Measurements from ENCODE around the gene EOGT. TPM values are rescaled to one million over a fixed set of nuclear protein-coding genes. Genes with fewer than 3 reads are reported as not detected.

EOGT gene
- total and polyA plus RNA-seq, 10 of the 15 experiments (the other 5 are each of a cell fraction or from before 2014, with no cell fraction given): 3.5 to 16.5 (median 8.3) TPM

GRCh38 chr3:68958932-68959331 lies 54.6 kb downstream of the EOGT start:
- peaks cover 0 to 4% of the 10 kb centered on the region in 2 experiments; a peak in 1 of 4 replicates for H3K27me3 ChIP-seq (replicated peaks in 1 of 2; ENCODE audit: control insufficient read depth in 2 of 2, insufficient read depth in 2 of 2, low read length in 1 of 2)
- intact Hi-C loops (cut with micrococcal nuclease; ENCODE audit: unreplicated experiment) (no loop called here), in situ Hi-C loops (cut with MboI) (no loop called here)
- no peaks in the 10 kb centered on the region for H3K4me1 ChIP-seq (ENCODE audit: control insufficient read depth, insufficient read depth, low read length)
- no peak overlapping the region for H3K9ac ChIP-seq (ENCODE audit: control insufficient read depth, insufficient read depth, low read length)
- TF ChIP-seq, protein P1, sequence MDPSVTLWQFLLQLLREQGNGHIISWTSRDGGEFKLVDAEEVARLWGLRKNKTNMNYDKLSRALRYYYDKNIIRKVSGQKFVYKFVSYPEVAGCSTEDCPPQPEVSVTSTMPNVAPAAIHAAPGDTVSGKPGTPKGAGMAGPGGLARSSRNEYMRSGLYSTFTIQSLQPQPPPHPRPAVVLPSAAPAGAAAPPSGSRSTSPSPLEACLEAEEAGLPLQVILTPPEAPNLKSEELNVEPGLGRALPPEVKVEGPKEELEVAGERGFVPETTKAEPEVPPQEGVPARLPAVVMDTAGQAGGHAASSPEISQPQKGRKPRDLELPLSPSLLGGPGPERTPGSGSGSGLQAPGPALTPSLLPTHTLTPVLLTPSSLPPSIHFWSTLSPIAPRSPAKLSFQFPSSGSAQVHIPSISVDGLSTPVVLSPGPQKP (IDR thresholded peaks at IDR 0.05; ENCODE audit: low read depth, low read length): no peak
- TF ChIP-seq SMC3 (IDR thresholded peaks at IDR 0.05; ENCODE audit: borderline replicate concordance, low read length): no peak
- RAD21 ChIA-PET (ENCODE audit: unreplicated experiment): no interaction called here
- no peak overlapping the region for H3K4me3 ChIP-seq
- DNase-seq (ENCODE audit: low read depth, low spot score) (no peak), ATAC-seq (no peak), FAIRE-seq (no peak)
- SMC1A ChIA-PET (ENCODE audit: uncharacterized antibody, unreplicated experiment): no interaction called here
- H3K4me2 ChIP-seq (ENCODE audit: control insufficient read depth, insufficient read depth): no peak overlapping the region
- no peaks in the 10 kb centered on the region for H4K20me1 ChIP-seq (ENCODE audit: control insufficient read depth, insufficient read depth)
- no peak overlapping the region for H2AFZ ChIP-seq (ENCODE audit: control insufficient read depth, low read depth, low read length)
- no peaks in the 10 kb centered on the region for H3K9me3 ChIP-seq (replicated peaks; ENCODE audit: control insufficient read depth, insufficient read depth, low read length)
- CTCF ChIA-PET: no interaction called here
- no peaks in the 10 kb centered on the region for H3K36me3 ChIP-seq (ENCODE audit: control insufficient read depth in 2 of 2, insufficient read depth in 2 of 2, low read length in 1 of 2)
- H3K27ac ChIP-seq (ENCODE audit: control insufficient read depth, insufficient read depth): no peak overlapping the region
- WGBS (ENCODE audit: insufficient coverage, insufficient replicate concordance, low lambda C conversion rate, missing lambda C conversion rate): 14% methylated on average over 3 of the region's 3 CpGs
- POLR2A ChIA-PET: no interaction called here
- BruUV-seq (replicated peaks): no TSS peak
- no peaks in the 10 kb centered on the region for H3K79me2 ChIP-seq (ENCODE audit: control insufficient read depth, insufficient read depth, low read length)

- ChIA-PET POLR2A (no interaction called here), SMC1A (ENCODE audit: uncharacterized antibody, unreplicated experiment) (no interaction called here), RAD21 (ENCODE audit: unreplicated experiment) (no interaction called here), CTCF (no interaction called here)
- Histone ChIP-seq H2AFZ (ENCODE audit: control insufficient read depth, low read depth, low read length) (no peak overlapping the region), H3K9me3 (replicated peaks; ENCODE audit: control insufficient read depth, insufficient read depth, low read length) (no peaks in the 10 kb centered on the region), H3K27me3 (replicated peaks in 1 of 2; ENCODE audit: control insufficient read depth in 2 of 2, insufficient read depth in 2 of 2, low read length in 1 of 2) (peaks cover 0 to 4% of the 10 kb centered on the region in 2 experiments; a peak in 1 of 4 replicates), H3K4me2 (ENCODE audit: control insufficient read depth, insufficient read depth) (no peak overlapping the region), H3K79me2 (ENCODE audit: control insufficient read depth, insufficient read depth, low read length) (no peaks in the 10 kb centered on the region), H4K20me1 (ENCODE audit: control insufficient read depth, insufficient read depth) (no peaks in the 10 kb centered on the region), H3K36me3 (ENCODE audit: control insufficient read depth in 2 of 2, insufficient read depth in 2 of 2, low read length in 1 of 2) (no peaks in the 10 kb centered on the region), H3K9ac (ENCODE audit: control insufficient read depth, insufficient read depth, low read length) (no peak overlapping the region), H3K4me1 (ENCODE audit: control insufficient read depth, insufficient read depth, low read length) (no peaks in the 10 kb centered on the region), H3K4me3 (no peak overlapping the region), H3K27ac (ENCODE audit: control insufficient read depth, insufficient read depth) (no peak overlapping the region)
- ATAC-seq (no peak), DNase-seq (ENCODE audit: low read depth, low spot score) (no peak), FAIRE-seq (no peak)
- 25% methylated on average over 3 of the region's 3 CpGs for WGBS (ENCODE audit: insufficient coverage, insufficient replicate concordance, low lambda C conversion rate, missing lambda C conversion rate)
- in situ Hi-C loops (cut with MboI) (no loop called here), intact Hi-C loops (cut with micrococcal nuclease; ENCODE audit: unreplicated experiment) (no loop called here)
- no TSS peak for BruUV-seq (replicated peaks)
- TF ChIP-seq ZNF207 (IDR thresholded peaks at IDR 0.05; ENCODE audit: borderline replicate concordance): no peak
- no peak for TF ChIP-seq ATF7 (IDR thresholded peaks at IDR 0.05; ENCODE audit: low read depth)
- TF ChIP-seq WRNIP1 (IDR thresholded peaks at IDR 0.05; ENCODE audit: borderline replicate concordance, low read depth, low read length): no peak
- no peak for TF ChIP-seq SPI1 (IDR thresholded peaks at IDR 0.05; ENCODE audit: borderline replicate concordance, insufficient read depth, low read depth, low read length)
- TF ChIP-seq HCFC1 (IDR thresholded peaks at IDR 0.05; ENCODE audit: low read length): no peak
- no peak for TF ChIP-seq RAD51 (IDR thresholded peaks at IDR 0.05)
- no peak for TF ChIP-seq IKZF2 (IDR thresholded peaks at IDR 0.05)
- no peak for TF ChIP-seq FOXM1 (IDR thresholded peaks at IDR 0.05; ENCODE audit: low read depth, low read length)
- no peak for TF ChIP-seq EGR1 (IDR thresholded peaks at IDR 0.05; ENCODE audit: borderline replicate concordance in 1 of 2, low read depth in 2 of 2, low read length in 2 of 2)
- TF ChIP-seq, protein P2, sequence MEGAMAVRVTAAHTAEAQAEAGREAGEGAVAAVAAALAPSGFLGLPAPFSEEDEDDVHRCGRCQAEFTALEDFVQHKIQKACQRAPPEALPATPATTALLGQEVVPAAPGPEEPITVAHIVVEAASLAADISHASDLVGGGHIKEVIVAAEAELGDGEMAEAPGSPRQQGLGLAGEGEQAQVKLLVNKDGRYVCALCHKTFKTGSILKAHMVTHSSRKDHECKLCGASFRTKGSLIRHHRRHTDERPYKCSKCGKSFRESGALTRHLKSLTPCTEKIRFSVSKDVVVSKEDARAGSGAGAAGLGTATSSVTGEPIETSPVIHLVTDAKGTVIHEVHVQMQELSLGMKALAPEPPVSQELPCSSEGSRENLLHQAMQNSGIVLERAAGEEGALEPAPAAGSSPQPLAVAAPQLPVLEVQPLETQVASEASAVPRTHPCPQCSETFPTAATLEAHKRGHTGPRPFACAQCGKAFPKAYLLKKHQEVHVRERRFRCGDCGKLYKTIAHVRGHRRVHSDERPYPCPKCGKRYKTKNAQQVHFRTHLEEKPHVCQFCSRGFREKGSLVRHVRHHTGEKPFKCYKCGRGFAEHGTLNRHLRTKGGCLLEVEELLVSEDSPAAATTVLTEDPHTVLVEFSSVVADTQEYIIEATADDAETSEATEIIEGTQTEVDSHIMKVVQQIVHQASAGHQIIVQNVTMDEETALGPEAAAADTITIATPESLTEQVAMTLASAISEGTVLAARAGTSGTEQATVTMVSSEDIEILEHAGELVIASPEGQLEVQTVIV (IDR thresholded peaks at IDR 0.05; ENCODE audit: borderline replicate concordance, partially characterized antibody): no peak
- no peak for TF ChIP-seq POLR2AphosphoS2 (IDR thresholded peaks at IDR 0.05; ENCODE audit: low read depth, low read length)
- TF ChIP-seq ATF3 (IDR thresholded peaks at IDR 0.05; ENCODE audit: borderline replicate concordance, extremely low read depth, low read depth, low read length): no peak
- no peak for TF ChIP-seq NBN (IDR thresholded peaks at IDR 0.05)
These were observed 55.6 kb downstream of the EOGT start for GRCh38 chr3:68957895-68958294.

Data from GM12878 (cell line).